ENCODE measurements around the gene BLTP2.
"Not testable (repeated sequence)": the region's sequence is repeated elsewhere in the genome, so short reads cannot be mapped to it uniquely, and the experiment has no call there.

BLTP2 gene

DNA sequence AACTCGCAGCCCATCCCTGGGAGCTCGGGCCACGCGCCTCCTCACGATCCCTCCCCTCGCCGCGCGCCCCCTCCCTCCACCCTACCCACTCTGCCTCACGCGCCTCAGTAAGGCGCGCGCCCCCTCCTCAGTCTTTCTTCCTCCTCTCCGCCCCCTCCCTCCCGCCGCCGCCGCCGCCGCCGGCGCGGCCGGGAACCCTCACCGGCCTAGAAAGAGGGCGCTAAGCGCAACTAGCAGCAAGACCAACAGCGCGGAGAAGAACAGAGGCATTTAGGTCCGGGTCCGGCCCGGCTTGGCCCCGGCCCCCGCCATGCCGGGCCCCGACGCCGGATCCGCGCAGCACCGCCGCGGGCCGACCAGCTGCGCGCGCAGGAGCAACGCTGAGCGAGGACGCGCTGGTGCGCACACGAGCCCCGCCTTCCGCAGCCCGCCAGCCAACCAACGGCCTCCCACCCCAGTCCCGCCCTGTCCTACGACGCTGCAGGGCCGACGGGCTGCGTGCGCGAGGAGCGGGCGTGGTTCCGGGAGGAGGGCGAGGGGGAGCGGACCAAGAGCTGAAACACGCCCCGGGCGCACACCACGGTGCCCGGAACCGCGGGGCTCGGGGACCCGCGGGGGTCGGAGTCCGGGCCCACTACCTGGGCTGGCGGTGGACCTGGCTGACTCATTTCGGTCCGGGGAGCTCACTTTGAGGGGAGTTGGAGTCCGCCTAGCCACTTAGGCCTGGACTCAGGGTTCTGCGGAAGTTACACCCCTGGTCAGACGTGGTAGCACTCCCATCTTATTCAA, at the start of gene BLTP2:
Gene BLTP2 (minus strand): TSS at position 372 of the 789 bp plus-strand sequence. CDS start 102 bp downstream, at position 270.
- DNase-seq: peak; percentile 95

DNA sequence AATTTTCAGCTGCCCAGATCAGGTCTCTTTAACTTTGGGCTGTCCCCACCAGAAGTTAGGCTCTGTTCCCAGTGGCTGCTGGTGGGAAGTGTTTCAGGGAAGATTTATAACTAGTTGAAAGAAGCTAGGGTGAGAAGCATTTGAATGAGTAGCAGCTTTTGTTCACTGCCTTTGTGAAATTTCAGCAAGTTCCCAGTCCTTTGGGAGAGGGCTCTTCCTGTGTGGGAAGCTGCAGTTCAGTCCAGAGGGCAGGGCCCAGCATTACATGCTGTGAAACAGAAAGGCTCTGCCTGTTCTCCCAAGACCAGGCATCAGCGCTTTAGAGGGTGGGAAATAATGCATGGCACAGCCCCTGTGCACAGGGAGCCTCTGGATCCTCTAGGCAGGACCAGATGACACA, 48.9 kb upstream of the BLTP2 start:
- no peak for DNase-seq

DNA sequence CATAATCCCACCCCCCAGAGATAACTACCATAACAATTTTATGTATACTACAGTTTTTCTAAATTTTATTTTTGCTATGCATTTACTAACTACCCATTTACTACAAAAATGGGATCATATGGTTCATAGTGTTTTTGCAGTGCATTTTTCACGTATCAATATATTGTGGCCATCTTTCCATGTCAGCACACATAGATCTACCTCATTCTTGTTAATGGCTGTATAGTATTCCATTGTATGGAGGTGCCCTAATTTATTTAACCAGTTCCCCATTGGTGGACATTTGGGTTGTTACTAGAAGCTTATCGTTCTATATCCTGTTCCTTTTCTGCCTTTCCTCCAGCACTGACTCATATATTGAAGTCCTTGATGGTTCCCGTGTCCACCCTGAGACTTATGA, 44.1 kb upstream of the BLTP2 start:
- no peak for DNase-seq

DNA sequence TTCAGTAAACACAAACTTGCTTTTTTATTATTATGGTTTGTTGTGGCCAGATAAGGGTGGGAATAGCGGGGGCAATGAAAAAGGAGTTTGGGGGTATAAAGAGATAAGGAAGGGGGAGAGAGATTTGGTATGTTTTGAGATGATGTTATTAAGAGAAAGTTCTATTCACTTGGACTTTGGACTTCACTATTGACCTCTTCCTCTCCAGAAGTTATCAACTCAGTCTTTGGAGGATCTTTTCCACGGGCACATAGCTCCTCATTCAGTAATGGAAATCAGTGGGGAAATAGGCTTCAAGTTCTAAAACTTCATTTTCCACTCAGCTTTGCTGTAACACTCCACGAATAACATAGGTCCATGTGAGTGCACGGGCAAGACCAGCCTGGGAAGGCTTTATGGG, 43.5 kb upstream of the BLTP2 start:
- DNase-seq: no peak

DNA sequence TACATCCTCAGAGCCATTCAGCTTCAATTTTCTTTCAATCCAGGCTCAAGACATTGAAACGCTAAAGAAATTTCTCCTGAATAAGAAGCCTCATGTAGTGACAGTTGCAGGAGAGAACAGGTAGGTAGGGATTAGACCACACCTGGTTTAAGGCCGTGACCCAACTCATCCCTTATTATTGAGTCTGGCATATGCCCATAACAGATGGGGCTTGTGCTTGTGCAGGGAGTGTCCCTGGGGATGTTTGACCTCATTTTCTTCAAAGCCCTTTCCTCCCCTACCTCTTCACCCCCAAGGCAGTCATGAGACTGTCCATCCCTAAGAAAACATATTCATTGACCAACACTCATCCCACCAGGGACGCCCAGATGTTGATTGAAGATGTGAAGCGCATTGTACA, 41.3 kb upstream of the BLTP2 start:
- DNase-seq: no peak

DNA sequence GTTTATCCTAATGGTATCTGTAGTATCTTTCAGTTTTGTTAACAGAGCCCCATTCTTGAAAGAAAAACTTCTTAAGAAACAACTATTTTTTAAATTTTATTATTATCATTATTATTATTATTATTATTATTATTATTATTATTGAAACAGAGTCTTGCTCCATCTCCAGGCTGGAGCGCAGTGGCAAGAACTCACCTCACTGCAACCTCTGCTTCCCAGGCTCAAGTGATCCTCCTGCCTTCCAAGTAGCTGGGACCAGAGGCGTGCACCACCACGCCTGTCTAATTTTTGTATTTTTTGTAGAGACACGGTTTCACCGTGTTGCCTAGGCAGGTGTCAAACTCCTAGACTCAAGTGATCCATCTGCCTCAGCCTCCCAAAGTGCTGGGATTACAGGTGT, 40.4 kb upstream of the BLTP2 start:
- no peak for DNase-seq

DNA sequence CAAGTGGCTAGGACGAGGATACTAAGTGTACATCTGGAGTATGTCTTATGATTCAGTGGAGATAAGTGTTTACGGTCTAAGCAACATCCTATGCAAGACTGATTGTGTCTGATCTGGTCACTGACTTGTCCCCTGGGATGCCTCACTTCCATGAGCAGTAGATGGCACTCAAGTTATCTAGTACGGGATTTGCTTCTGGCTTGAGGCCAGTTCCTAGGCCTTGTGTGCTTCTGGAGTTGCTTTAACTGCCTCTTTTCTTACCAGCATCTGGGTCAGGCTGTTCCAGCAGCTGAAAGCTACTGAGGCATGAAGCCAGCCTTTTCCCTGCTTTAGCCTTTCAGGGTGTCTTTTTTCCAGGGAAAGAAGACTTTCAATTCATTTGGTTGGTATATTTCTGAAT, 40.0 kb upstream of the BLTP2 start:
- DNase-seq: peak; percentile 26

DNA sequence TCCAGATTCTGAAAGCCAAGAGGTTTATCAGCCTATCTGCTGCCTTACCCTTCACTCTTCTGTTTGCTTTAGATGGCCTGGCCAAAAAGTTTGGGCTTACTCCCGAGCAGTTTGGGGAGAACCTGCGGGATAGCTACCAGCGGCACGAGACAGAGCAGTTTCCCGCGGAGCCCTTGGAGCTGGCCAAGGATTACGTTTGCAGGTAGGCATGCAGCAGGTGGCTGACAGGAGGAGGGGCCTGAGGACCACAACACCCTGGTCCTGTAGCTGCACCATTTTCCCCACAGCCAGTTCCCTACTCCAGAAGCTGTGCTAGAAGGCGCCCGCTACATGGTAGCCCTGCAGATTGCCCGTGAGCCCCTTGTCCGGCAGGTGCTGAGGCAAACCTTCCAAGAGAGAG, 37.7 kb upstream of the BLTP2 start:
- DNase-seq: no peak

DNA sequence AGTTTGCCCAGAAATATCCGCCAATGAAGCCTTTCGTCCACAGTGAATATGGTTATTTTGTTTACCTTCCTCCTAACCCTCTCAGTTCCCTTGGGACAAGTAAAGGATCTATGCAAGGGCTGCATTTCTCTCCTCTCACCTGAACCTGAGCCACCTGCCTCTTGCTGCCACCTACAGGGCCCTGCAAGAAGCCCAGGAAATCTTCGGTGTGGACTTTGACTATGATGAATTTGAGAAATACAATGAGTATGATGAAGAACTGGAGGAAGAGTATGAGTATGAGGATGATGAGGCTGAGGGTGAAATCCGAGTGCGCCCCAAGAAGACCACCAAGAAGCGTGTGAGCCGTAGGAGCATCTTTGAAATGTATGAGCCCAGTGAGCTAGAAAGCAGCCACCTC, 31.0 kb upstream of the BLTP2 start:
- DNase-seq: no peak

DNA sequence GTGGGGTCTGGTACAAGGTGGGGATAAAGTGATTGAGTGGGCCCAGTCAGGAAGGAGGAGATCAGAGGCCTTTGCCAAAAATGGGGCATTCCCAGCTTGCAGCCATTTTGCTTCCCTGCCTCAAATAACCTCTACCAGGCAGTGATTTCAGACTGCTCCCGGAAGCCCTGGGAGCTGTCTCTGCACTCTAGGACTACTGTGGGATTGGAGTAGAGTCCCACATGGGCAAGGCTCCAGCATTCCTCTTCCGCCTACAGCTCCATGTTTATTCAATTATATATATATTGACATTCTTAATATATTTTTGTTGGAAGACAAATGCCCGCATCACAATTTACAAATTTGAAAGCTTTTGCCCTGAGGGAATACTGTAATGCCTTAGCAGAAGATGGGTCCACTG, 30.5 kb upstream of the BLTP2 start:
- no peak for DNase-seq

DNA sequence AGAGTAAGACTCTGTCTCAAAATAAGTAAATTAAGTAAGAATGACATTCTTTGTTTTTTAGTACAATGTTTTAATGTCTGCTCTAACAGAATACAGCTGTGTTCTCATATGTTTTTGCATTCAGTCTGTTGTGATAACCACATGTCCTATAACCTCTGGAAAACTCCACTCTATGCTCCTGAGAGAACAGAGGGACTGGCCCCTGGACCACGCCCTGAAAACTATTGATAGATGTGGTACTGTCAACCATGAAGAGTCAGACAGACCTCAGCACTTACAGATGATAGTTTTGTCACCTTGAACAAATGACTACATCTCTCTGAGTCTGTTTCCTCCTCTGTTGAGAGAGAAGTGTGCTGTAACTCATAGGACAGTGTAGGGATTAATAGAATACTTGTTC, 25.0 kb upstream of the BLTP2 start:
- DNase-seq: no peak

DNA sequence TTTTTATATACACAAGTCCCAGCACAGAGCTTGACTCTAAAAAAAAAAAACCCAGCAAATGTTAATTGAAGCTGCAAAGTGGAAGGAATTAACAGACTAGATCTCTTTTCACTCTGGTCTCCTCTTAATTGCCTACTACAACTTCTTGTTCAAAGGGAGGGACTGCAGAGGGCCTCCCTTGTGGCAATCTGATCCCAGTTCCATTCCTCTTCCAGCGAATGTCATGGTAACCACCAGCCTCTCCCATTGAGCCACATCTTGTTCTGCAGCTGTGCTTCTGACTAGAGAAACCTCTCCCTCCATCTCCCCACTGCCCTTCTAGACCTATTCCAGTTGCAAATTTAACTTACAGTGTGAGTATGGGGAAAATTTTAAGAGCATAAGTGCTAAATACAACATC, 22.9 kb upstream of the BLTP2 start:
- no peak for DNase-seq

DNA sequence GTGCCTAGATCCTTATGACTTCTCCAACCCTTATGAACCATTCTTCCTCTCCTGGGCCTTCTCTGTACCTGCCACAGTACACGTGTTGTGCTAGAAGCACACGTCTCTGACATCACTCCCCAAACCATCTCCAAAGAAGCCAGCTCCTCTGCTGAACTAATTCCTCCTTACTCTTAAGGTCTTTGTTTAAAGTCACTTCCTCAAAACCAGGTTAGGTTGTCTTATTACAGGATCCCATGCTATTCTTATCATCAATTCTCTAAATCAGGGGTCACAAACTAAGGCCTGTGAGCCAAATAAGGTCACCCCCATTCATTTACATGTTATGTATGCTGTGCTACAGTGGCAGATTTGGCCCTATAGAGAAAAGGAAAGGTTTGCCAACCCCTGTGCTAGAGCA, 21.0 kb upstream of the BLTP2 start:
- no peak for DNase-seq

DNA sequence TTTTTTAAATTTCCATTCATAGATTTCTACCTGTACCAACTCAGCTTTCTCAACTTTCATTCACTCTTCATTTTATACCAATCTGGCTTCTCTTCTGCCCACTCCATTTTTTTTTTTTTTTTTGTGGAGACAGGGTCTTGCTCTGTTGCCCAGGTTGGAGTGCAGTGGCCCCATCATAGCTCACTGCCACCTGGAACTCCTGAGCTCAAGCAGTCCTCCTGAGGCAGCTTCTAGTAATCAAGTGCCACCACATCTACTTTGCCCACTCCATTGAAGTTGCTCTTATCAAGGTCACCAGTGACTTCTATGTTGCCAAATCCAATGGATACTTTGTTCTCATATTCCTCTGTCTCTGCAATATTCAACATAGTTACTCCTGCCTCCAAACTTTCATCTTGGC, 18.8 kb upstream of the BLTP2 start:
- DNase-seq: no peak

DNA sequence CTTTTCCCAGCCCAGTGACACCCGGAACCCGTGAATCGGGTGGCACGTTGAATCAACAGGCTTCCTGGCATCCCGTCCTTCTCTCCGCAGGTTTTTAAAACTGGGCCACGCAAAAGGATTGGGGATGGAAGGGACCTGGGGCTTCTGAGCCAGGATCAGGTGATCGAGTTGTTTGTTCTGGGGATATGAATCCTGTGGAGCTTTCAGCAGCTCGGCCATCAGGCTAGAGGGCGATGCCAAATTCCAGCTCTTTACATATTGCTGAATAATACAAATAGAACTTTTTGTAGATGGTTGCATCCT, 17.5 kb upstream of the BLTP2 start:
- DNase-seq: no peak

DNA sequence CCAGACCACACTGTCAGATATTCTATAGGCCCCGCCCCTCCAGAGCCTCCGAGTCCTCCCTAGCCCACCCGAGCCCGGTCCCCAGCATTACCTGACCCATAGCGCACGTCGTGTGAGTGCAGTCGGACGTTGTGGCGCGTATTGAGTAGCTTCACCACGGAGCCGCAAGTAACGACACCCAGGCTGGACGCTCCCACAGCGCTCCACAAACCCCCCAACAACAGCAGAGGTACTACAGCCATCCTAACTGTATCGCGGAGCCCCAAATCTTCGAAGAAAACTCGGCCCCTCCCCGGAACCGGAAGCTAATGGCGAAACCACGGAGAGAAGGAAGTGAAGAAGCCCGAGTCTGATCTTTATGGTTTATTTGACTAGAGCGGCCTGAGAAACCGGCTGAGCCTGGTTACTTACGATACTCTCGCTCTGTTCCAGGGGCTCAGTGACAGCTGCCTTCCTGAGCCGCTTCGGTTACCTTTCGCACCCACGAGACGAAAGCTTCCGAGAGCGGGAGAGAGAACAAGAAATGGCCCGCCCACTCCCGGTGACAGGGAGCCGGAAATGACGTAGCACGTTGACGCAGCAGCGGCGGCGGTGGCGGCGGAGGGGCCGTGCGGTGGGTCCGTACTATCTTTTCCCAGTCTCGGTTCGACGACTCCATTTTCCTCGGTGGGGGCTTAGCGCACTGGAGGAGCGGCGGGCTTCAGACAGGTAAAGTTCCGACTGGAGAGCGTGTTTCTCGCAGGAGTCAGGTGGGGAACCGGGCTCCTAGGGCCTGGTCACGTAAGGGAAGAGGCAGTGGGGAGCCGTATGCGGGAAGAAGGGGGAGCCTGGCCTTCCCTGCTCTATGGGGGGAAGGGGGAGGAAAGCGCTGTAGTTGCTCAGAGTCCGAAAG, 16.9 kb upstream of the BLTP2 start, which contains the start of the genes SDF2 and SUPT6H:
Gene SDF2 (minus strand): TSS at position 272 of the 892 bp plus-strand sequence. CDS start 30 bp downstream, at position 242.
Gene SUPT6H (plus strand): TSS at position 571 of the 892 bp plus-strand sequence. CDS start 11,197 bp downstream, outside the sequence.
- peak; percentile 82 for DNase-seq

DNA sequence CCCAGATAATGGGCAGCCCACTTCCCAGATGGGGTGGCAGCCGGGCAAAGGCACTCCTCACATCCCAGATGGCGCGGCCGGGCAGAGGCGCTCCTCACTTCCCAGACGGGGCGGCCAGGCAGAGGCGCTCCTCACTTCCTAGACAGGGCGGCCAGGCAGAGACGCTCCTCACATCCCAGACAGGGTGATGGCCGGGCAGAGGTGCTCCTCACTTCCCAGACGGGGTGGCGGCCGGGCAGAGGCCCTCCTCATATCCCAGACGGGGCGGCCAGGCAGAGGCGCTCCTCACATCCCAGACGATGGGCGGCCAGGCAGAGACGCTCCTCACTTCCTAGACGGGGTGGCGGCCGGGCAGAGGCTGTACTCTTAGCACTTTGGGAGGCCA, 14.5 kb upstream of the BLTP2 start:
- not testable (repeated sequence) for DNase-seq

DNA sequence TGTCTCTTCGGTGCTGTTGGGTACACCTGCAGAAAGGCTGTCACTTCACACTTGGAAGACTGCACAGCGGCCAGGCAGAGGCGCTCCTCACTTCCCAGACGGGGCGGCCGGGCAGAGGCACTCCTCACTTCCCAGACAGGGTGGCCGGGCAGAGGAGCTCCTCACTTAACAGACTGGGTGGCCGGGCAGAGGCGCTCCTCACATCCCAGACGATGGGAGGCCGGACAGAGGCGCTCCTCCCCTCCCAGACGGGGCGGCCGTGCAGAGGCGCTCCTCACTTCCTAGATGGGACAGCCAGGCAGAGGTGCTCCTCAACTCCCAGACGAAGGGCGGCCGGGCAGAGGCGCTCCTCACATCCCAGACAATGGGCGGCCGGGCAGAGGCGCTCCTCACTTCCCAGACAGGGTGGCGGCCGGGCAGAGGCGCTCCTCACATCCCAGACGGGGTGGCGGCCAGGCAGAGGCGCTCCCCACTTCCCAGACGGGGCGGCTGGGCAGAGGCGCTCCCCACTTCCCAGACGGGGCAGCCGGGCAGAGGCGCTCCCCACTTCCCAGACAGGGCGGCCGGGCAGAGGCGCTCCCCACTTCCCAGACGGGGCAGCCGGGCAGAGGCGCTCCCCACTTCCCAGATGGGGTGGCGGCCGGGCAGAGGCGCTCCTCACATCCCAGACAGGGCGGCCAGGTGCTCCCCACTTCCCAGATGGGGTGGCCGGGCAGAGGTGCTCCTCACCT, 14.0 kb upstream of the BLTP2 start:
- DNase-seq: not testable (repeated sequence)

DNA sequence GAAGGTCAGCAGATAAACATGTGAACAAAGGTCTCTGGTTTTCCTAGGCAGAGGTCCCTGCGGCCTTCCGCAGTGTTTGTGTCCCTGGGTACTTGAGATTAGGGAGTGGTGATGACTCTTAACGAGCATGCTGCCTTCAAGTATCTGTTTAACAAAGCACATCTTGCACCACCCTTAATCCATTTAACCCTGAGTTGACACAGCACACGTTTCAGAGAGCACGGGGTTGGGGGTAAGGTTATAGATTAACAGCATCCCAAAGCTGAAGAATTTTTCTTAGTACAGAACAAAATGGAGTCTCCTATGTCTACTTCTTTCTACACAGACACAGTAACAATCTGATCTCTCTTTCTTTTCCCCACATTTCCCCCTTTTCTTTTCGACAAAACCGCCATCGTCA, 13.4 kb upstream of the BLTP2 start:
- DNase-seq: not testable (repeated sequence)

DNA sequence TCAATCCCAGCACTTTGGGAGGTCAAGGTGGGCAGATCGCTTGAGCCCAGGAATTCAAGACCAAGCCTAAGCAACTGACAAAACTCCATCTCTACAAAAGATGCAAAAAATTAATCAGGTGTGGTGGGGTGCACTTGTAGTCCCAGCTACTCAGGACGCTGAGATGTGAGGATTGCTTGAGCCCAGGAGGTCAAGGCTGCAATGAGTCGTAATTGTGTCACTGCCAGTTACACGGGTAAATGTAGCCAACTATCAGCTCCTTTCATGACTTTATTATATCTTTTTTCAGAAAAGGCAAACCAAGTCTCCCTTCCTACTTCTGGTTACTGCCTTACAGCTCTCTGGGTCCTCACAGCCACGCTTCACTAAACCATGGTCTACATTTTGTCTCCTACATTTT, 12.8 kb upstream of the BLTP2 start:
- peak; percentile 74 for DNase-seq

DNA sequence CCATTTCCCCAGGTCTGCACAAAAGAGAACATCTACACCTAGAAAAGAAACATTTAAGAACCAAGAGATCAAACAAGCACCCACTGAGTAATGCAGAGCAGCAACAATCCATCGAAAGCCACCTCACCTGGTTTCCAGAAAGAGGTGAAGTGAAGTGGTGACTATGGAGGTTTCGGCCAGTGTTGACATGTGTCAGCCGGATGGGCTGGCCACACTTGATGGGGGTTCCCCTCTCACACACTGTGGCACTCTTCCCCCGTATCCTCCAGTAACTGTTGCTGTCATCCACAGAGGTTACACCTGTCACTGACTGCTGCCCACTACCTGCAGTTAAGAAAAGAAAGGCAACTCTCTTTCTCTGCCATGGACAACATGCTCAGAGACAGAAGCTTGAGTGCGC, 10.2 kb upstream of the BLTP2 start:
- no peak for DNase-seq

DNA sequence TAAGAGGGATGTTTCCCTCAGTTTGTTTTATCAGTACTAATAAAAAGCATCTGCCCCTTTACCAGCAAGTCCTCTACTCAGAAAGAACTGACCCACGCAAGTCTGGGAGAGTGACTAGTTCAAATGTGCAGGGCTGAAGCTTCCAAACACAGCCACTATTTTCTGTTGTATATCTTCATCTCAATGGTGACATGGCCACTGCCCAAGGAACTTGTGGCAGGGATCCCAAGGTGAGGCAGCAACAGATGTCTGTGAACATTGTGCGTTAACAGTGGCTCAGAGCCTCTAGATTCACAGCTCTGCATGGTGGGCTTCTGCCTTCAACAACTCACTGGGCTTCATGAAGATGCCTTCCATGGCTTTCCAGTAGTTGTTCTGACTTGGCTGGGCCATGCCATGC, 3.7 kb upstream of the BLTP2 start:
- DNase-seq: no peak

DNA sequence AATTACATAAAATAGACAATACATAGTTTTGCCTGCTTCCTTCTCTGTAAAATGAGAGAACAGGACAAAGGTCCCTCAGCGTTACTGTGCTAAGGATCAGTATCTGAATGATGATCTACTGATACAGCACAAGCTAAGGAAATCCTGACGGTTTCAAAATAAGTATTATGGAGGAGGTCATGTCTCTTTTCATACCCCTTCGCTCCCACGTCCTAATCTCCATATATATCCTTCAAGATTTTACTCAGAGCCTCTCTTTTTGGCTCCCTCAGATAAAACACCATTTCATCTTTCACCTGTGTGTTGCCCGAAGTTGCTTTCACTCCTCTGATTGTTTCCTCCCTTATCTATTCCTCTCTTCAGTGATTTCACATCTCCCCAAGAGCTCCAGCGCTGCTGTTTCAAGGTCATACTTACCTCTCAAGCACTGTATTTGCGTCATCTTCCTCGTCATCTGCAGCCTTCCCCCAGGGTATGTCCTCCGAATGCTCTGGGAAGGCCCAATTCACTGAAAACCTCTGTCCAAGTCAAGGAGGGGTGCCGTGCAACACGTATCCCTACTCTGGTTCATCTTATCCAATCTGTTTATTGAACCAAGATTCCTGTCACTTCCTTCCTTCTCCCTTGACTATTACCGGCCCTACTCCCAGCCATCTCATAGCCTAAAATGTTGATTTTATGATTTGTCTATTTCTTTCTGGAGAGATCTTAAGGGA, 1.2 kb upstream of the BLTP2 start:
- DNase-seq: no peak

All from HCEC 1CT (cell line).